CD4-positive, alpha-beta T cell treated with Interleukin-15 for 4 hours (primary cell): Measurements from ENCODE around the gene ATP8B1.
"Not testable (repeated sequence)": the region's sequence is repeated elsewhere in the genome, so short reads cannot be mapped to it uniquely, and the experiment has no call there.

Experiments
- DNase-seq: peaks from one replicate; pipeline ENCODE4 v3.0.0-alpha.2; 2020; ENCODE audit warnings: low spot score

Gene ATP8B1

DNA sequence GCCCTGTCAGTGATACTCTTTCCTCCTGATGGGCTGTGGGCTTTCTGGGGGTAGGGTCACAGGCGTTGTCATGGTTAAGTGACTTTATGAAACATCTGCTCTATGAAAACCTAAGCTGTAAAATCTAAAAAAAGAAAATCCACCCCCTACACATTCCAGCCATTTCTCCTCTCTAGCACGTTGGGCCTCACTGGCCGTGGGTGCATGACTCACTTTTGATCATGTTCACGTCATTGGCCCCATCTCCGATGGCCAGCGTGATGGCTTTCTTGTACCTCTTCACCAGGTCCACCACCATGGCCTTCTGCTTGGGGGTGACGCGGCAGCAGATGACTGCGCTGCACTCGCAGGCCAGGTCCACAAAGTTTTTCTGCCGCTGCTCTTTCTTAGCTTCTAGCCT lies 142.2 kb downstream of the ATP8B1 start:
- no peak for DNase-seq

DNA sequence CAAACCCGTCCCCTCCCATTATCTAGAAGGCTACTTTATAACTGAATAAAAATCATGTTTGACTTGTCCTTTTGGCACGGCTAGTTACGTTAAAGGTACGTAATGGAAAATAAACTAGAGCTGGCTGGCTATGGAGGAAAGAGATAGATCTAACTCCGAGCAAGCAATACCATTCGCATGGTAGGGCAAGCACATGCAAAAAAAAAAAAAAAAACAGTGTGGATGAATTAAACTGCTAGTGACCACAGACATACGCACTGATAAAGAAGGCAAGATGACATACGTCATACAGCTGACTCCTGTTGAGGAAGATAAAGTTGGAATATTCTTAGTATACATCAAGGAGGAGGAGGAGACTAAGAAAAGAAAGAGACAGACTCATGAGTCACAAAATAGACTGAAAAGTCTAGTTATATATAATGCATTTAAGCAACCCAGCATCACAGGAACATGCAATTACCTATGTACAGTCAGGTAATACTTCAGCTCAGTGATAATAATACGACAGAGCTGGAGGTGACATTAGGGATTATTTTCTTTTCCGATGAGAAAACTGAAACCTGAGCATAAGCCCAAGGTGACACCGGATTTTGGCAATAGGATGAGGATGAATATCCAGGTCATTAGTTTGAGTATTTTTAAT lies 143.5 kb downstream of the ATP8B1 start:
- DNase-seq = no peak

DNA sequence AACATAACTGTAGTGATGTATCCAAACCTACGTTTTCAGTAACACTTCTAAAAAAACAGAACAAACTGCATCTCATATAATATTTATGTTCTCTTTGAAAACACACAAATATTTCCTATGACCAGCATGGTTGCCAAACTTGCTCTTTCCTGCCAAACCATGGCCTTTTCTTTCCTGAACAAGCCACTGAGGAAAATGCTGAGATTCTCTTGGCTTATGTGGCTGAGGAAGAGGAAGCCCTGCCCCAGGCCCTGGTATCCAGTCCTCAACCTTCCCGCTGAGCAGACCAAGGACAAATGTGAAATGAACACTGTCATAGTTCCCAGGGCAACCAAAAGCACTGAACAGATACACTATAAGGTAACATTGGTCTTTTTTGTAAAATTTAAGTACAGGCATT lies 145.6 kb downstream of the ATP8B1 start:
- no peak for DNase-seq

DNA sequence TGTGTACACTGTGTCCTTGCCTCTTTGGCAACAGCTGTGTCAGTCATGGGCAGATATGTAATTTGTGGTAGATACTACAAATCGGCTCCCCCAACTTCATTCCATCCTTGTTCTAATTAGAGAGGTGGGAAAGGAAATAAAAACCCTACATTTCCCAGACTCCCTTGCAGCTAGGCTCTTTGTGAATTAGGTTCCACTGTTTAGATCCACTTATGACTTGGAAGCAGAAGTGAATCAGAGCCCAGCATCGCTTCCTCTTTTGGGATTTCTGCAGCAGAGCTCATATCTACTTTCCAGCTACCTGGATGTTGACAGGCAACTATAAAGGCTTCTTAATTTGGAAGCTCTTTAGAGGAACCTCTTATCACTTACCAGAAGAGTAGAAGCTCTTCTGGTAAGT lies 147.4 kb downstream of the ATP8B1 start:
- no peak for DNase-seq

DNA sequence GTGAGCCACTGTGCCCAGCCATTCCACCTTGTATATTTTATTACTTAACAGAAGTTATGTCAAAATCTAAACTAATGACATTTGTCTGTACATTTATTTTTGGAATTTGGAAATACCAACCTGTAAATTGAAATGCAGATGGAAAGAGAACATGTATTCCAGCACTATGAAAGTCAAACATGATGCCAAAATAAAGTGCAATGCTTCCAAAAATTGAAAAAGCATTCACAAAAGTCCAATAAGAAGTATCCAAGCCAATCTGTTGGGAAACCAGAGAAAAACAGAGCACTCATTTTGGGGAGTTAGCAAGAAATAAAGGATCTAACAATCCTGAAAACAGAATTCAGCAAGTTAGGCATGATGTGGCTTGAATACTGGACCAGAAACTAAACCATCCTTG lies 151.2 kb downstream of the ATP8B1 start:
- DNase-seq = no peak

DNA sequence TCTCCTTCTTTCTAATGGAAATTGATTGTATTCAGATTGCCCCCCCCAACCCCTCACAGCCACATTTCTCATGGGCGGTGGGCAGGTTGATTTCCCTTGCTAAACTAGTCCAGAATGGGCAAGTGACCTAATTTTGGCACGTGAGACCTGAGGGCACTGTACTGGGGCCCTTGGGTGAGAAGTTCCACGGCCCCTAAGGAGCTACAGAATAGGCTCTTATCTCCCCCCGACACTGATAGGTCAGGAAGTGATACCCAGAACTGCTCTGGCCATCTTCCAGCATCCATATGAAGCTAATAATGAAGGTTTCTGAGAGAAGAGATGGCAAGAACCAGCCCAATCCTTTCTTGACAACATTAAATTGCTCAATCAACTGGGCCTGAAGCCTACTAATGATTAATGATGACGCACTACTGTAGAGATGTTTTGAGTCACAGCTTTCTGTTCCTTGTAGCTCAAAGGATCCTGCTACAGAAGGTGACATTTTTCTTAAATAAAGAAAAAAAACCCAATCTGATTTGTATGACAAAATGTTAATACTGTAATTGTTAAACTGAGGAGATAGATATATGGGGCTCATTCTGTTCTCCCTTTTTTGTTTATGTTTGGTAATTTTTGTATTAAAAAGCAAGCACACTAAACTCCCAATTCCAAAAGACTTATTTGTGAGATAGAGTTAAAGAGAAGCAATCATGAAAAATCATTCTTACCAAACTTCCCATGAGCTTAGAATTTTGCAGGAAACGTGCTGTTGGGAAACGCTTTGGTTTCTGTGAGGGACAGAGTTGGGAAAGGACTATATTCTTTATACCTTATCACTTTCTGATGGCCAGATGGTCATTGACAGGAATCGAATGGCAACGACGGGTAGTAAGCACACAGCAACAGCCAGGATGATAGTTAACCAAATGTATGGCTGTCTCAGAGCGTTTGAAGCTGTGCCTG lies 153.3 kb downstream of the ATP8B1 start:
- no peak for DNase-seq

DNA sequence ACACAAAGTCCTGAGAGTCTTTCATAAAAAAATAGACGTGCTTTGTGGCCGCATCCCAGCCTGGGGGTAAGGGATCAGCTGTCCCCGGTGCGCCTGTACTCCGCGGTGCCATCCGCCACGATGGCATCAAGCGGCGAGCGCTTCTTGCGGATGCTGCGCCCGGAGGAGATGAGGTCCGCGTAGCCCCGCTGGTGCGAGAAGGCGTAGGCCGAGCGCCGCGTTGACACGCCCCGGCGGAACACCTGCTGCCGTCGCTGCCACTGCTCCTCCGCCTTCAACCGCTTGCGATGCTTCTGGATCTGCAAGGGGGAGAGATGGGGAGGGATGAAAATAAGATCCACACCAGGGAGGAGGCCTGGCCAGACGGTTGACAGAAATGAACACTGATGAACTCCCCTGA lies 154.7 kb downstream of the ATP8B1 start:
- no peak for DNase-seq

DNA sequence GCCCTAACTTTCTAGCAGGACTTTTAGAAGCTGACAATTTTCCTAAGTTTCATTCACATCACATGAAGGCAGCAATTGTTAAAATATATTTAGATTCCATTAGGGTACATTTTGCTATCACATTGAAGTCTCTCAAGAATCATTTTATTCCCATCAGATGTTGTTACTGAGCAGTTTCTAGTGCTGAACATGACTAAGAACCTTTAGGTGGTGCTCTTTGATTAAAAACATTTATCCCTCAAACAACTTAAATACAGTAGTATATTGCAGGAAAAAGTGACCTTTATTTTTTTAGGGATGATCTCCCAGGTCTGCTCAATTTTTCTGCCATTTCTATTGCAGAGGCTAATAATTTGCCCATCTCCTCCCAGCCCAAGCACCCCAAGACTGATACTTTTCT lies 158.6 kb downstream of the ATP8B1 start:
- DNase-seq = no peak

DNA sequence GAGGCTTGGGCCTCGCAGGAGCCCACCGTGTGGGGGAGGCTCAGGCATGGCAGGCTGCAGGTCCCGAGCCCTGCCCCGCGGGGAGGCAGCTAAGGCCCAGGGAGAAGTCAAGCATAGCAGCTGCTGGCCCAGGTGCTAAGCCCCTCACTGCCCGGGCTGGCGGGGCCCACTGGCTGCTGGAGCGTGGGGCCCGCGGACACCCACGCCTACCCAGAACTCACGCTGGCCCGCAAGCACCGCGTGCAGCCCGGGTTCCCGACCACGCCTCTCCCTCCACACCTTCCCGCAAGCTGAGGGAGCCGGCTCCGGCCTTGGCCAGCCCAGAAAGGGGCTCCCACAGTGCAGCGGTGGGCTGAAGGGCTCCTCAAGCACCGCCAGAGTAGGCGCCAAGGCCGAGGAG lies 159.4 kb downstream of the ATP8B1 start:
- not testable (repeated sequence) for DNase-seq

DNA sequence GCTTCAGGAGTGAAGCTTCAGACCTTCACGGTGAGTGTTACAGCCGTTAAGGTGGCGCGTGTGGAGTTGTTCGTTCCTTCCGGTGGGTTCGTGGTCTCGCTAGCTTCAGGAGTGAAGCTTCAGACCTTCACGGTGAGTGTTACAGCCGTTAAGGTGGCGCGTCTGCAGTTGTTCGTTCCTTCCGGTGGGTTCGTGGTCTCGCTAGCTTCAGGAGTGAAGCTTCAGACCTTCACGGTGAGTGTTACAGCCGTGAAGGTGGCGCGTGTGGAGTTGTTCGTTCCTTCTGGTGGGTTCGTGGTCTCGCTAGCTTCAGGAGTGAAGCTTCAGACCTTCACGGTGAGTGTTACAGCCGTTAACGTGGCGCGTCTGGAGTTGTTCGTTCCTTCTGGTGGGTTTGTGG lies 160.7 kb downstream of the ATP8B1 start:
- not testable (repeated sequence) for DNase-seq

DNA sequence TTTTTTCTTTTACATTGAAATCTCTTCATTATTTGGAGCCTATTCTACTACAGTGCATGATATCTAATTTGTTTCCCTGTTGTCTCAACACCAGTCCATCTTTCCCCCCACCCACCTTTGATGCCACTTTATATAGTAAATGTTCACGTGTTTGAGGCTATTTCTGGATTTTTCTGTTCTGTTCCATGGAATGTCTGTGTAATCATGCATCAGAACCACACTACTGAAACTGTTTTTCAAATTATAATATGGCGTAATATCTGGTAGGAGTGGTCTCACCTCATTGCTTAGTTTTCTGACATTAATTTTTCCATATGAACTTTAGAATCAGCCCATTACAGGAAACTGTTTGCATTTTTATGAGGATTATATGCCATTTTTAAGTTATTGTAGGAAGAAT lies 162.4 kb downstream of the ATP8B1 start:
- no peak for DNase-seq

DNA sequence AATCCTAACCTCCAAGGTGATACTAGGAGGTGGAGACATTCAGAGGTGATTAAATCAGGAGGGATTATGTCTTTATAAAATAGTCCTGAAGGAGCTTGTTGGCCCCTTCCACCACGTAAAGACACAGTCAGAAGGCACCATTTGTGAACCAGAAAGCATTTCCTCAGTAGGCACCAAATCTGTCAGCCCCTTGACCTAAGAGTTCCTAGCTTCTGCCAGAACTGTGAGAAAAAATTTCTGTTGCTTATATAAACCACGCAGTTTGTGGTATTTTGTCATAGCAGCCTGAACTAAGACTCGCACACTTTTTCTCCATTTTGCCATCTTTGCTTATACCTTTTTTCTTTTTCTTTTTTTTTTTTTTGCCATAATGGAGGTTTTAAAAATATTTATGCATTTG lies 162.9 kb downstream of the ATP8B1 start:
- no peak for DNase-seq

DNA sequence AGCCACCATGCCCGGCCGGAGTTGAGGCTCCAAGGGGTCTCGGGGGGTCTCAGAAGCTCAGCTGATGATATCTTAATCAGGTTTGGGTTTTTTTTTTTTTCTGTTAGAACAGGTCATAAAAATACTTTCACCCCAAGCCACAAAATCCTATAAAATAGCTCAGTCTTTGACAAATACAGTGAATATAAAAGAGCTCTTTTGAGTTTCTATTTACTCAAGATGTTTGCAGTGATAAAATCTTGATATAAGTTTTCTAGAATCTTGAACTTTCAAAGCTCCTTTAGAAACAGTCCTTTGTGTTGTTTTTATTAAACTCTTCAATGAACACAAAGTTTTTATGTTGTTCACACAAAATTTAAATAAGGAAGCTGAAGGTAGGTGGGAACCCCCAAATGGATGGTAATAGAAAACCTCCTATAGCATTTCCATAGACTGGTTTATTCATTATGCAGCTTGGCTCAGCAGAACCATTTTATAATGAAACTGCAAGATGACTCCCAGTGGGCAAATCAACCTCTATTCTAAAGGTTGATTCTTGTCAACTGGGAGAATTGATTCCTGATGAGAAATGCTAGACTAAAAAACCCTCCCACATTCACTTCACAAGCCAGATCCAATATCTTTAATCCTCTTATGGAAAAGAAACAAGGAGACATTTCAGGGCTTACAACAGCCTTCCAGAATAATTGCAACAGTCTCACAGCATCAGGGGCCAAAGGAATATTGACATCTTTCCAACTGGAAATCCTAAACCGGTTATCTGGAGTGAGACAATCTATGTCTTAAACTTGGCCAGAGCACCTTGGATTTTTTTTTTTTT lies 167.9 kb downstream of the ATP8B1 start:
- DNase-seq = no peak

DNA sequence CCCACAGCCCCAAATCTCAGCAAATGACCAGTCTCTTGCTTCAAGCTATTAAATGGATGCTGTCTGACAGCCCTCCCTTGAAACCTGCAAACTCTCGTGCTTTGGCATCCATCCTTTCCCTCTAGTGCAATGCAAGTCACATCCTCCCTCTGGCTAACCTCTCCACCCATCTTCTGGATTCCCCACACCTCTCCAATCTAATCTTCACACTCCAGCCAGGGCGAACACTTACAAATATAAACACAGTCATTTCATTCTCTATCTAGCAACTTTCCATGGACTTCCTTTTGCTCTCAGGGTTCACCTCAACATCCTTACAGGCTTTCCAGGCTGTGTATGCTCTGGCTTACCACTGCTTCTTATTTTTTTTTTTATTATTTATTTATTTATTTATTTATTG lies 171.4 kb downstream of the ATP8B1 start:
- DNase-seq = no peak

DNA sequence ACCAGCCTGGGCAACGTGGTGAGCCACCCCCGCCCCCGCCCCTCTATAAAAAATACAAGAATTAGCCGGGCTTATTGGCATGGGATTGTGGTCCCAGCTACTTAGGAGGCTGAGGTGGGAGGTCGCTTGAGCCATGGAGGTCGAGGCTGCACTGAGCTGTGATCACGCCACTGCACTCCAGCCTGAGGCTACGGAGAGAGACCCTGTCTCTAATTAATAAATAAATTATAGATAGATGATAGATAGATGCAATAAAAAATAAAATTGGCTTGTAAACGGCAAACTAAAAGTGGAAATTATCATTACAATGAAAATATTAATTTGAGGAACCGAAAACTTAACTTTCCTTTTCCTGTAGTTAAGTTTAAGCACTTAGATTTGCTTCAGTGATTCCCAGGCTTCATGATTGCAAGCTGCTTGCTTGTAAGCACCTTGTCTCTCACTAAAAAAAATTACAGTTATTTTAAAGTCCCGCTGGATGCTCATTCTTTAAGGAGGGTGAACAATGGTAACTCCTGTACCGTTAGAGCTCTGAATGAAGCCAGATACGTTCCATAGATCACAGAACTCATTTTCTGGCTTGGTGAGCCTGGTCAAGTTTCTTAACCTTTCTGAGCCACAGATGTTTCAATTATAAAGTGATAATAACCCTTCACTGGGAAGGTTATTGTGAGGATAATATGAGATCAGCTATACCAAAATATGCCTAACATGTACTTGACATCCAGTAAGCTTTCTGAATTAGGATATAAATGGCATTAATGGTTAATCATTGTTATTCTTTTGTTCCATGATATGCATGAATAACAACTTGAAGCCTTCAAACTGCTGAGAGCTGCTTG lies 172.1 kb downstream of the ATP8B1 start:
- no peak for DNase-seq

DNA sequence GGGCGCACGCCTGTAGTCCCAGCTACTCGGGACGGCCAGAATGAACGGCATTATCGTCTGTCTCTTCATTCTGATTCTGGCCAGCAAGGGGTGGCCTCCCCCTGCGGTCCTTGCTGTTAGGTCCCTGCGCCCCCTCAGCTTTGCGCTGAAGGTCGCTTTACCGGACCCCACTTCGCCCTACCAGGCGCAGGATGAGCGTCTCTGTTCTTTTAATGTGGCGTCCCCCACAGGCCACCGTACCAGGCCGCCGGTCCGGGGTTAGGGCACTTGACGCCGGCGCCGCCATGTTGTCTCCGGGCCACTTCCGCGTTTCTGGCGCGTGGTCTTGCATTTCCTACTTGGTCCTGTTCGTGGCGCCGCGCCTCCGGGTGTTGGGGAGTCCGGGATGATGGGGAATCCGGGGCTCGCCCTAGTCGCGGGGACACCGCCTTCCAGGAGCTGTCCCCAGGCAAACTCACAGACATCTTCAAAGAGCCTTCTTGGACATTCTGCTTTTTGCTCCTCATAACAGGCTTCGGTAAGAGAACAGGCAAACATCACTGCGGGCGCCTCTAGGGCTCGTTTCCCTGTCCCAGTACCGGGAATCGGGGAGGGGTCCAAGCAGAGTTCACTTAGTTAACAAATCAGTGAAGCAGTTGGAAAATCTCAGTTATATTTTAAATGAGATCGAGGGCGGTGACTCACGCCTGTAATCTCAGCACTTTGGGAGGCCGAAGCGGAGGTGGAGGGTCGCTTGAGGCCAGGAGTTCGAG lies 172.9 kb downstream of the ATP8B1 start:
- peak; percentile 95 for DNase-seq

DNA sequence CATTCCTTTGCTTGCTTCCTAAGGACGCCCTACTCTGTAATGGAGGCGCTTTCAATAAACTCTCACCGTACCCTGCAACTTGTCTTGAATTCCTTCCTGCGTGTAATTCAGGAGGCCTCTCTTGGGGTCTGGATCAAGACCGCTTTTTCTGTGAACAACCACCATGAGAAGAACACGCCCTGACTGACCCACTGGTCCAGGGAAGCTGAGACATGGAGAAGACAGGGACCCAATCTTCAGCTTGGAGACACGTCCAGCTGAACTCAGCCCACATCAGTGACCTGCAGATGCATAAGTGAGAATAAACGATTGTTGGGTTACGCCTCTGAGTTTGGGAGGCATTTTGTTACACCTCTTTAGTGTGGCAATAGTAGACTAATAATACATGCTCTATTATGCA lies 173.7 kb downstream of the ATP8B1 start:
- no peak for DNase-seq

DNA sequence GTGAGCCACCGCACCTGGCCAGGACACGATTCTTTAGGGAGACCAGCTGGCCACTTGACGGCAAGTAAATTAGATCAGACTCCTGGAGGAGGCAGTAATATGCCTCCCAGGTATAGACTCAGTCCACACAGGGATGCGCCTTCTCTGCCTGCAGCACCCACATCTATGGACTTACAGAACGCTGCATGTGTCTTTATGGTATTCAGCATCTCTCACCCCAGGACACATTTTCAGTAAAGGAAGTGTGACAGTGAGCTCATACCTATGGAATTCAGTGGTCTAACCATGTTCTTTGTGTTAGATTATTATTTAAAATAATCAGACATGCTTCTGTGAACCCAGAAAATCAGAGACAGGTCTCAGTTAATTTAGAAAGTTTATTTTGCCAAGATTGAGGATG lies 175.6 kb downstream of the ATP8B1 start:
- DNase-seq = no peak

DNA sequence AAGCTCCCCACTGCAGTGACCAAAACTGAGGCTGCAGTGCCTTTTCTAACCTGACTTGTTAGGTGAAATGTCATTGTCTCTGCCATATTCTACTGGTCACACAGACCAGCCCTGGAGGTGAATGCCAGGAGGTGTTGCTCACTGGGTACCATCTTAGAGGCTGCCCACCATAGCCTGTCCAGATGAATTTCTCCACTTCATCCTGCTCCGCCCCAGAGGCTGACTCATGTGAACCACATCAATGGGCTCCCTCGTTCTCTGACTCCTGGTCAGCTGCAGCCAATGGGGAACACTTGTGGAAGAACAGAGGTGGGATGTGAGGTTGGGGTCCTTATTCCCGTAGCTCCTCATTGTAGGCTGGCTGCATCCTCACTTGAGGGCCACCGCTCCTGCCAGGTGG lies 178.1 kb downstream of the ATP8B1 start:
- no peak for DNase-seq

DNA sequence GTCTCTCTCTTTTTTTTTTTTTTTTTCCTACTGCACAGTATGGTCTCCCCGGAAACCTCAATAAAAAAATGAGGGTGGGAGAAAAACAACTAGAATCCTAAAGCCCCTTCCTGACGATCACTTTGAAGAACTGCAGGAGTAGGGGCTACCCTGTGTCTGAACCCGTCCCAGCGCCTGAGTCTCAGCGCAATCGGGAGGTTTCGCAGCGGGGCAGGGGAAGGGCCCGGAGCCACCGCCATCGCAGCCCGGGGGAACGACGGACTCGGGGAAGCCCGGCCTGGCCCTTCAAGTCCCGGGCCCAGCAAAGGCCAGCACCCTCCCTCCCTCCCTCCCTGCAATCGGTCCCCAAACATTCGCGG lies 181.9 kb downstream of the ATP8B1 start:
- DNase-seq = no peak

DNA sequence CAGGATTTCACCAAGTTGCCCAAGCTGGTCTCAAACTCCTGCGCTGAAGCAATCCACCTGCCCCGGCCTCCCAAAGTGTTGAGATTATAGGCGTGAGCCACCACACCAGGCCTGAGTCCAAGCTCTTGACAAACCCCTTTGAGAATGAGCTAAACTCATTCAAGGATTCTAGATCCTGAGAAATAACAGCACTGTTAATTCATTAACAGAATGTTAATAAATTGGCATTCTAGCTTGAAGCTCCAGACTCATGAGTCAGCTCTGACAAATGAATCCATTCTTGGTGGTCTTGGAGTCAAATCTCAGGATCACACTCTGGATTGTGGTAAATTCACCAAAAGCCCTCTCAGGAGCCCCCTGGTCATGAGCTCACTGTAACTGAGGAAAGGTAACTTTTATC lies 183.2 kb downstream of the ATP8B1 start:
- DNase-seq = no peak
